ENCODE data around the gene SPCS2.

SPCS2 gene

GRCh38 chr11:74978041-74978440, 29.0 kb downstream of the SPCS2 start:
- H3K36me3 ChIP-seq (ENCODE audit: control insufficient read depth, insufficient read depth, low read length) = peaks cover 15% of the 10 kb centered on the region
- no peak for DNase-seq (ENCODE audit: extremely low read depth, insufficient read length)
- no peak overlapping the region for H3K4me3 ChIP-seq (replicated peaks; ENCODE audit: low read depth, low read length)
- TF ChIP-seq, protein P1, sequence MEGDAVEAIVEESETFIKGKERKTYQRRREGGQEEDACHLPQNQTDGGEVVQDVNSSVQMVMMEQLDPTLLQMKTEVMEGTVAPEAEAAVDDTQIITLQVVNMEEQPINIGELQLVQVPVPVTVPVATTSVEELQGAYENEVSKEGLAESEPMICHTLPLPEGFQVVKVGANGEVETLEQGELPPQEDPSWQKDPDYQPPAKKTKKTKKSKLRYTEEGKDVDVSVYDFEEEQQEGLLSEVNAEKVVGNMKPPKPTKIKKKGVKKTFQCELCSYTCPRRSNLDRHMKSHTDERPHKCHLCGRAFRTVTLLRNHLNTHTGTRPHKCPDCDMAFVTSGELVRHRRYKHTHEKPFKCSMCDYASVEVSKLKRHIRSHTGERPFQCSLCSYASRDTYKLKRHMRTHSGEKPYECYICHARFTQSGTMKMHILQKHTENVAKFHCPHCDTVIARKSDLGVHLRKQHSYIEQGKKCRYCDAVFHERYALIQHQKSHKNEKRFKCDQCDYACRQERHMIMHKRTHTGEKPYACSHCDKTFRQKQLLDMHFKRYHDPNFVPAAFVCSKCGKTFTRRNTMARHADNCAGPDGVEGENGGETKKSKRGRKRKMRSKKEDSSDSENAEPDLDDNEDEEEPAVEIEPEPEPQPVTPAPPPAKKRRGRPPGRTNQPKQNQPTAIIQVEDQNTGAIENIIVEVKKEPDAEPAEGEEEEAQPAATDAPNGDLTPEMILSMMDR (IDR thresholded peaks at IDR 0.05; ENCODE audit: insufficient read depth, low read length, poor library complexity, severe bottlenecking) = no peak
- no peaks in the 10 kb centered on the region for H3K27me3 ChIP-seq (replicated peaks; ENCODE audit: control insufficient read depth, insufficient read depth, low read length)

GRCh38 chr11:74980634-74981033, 31.6 kb downstream of the SPCS2 start:
- TF ChIP-seq, protein P1 (IDR thresholded peaks at IDR 0.05; ENCODE audit: insufficient read depth, low read length, poor library complexity, severe bottlenecking) = no peak
- no peaks in the 10 kb centered on the region for H3K27me3 ChIP-seq (replicated peaks; ENCODE audit: control insufficient read depth, insufficient read depth, low read length)
- H3K36me3 ChIP-seq (ENCODE audit: control insufficient read depth, insufficient read depth, low read length) = peaks cover 7% of the 10 kb centered on the region
- H3K4me3 ChIP-seq (replicated peaks; ENCODE audit: low read depth, low read length) = no peak overlapping the region
- DNase-seq (ENCODE audit: extremely low read depth, insufficient read length) = no peak

DNA sequence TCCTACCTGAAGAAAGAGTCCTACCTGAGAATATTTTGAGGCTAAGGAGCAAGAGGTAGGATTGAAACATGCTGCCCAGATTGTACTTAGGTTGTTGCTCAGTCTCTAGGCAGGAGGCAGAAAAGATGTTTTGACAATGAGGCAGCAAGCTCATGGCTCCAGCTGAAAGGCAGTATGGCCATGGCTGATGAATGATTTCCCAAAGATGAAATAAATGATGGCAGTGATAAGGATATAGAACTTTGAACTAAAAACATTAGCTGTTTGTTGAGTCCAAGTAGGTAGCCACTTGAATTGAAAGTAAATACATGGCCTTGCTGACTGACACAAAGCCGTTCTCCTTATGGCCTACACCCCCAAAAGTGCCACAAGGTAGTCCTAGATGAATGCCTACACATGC, 32.8 kb downstream of the SPCS2 start:
- TF ChIP-seq, protein P1 (IDR thresholded peaks at IDR 0.05; ENCODE audit: insufficient read depth, low read length, poor library complexity, severe bottlenecking) = no peak

GRCh38 chr11:74984070-74984469, 35.0 kb downstream of the SPCS2 start:
- H3K4me3 ChIP-seq (replicated peaks; ENCODE audit: low read depth, low read length) = no peak overlapping the region
- H3K36me3 ChIP-seq (ENCODE audit: control insufficient read depth, insufficient read depth, low read length) = peaks cover 3% of the 10 kb centered on the region
- no peaks in the 10 kb centered on the region for H3K27me3 ChIP-seq (replicated peaks; ENCODE audit: control insufficient read depth, insufficient read depth, low read length)
- no peak for DNase-seq (ENCODE audit: extremely low read depth, insufficient read length)
- TF ChIP-seq, protein P1 (IDR thresholded peaks at IDR 0.05; ENCODE audit: insufficient read depth, low read length, poor library complexity, severe bottlenecking) = no peak

More for the DNA sequence above, 32.8 kb downstream of the SPCS2 start:
- H3K36me3 ChIP-seq (ENCODE audit: control insufficient read depth, insufficient read depth, low read length) = peaks cover 5% of the 10 kb centered on the region
- H3K27me3 ChIP-seq (replicated peaks; ENCODE audit: control insufficient read depth, insufficient read depth, low read length) = no peaks in the 10 kb centered on the region
- no peak for DNase-seq (ENCODE audit: extremely low read depth, insufficient read length)
- no peak overlapping the region for H3K4me3 ChIP-seq (replicated peaks; ENCODE audit: low read depth, low read length)

DNA sequence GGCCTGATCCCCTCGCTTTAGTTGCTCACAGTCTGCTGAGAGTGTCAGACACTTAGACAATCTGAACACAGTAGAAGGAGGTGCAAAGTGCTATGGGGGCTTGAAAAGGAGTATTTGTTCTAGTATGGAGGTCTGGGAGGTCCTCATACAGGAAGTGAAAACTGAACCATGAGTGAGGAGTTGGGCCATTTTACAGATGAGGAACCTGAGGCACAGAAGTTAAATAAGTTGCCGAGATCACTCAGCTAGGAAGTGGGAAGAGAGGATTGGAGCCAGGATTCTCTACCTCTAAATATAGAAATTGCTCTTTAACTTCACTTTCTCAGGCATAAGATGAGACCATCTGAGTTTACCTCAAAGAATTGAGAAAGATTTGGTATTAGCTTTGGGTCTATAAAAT, 35.7 kb downstream of the SPCS2 start:
- H3K27me3 ChIP-seq (replicated peaks; ENCODE audit: control insufficient read depth, insufficient read depth, low read length) = no peaks in the 10 kb centered on the region
- no peak for DNase-seq (ENCODE audit: extremely low read depth, insufficient read length)
- H3K4me3 ChIP-seq (replicated peaks; ENCODE audit: low read depth, low read length) = no peak overlapping the region
- TF ChIP-seq, protein P1 (IDR thresholded peaks at IDR 0.05; ENCODE audit: insufficient read depth, low read length, poor library complexity, severe bottlenecking) = no peak
- H3K36me3 ChIP-seq (ENCODE audit: control insufficient read depth, insufficient read depth, low read length) = peaks cover 3% of the 10 kb centered on the region
